Cardiac ventricle fibroblast (primary cell): ENCODE results near the gene EFCAB11. TPM values are rescaled to one million over a fixed set of nuclear protein-coding genes. Genes with fewer than 3 reads are reported as not detected.

Experiments
- total RNA-seq: library from RNA; depleted of rRNA; stranded (reverse); fragments of >200 nt; gene quantifications from 2 replicates; pipeline ENCODE4 v1.2.3, GENCODE V29; 2015

The EFCAB11 gene
- 2.7 TPM in 2 replicates for total RNA-seq

GRCh38 chr14:89954070-89955021, at the start of gene EFCAB11:
TSS of gene EFCAB11 (minus strand) at chr14:89954730. CDS start at chr14:89954660, 70 bp downstream.

DNA sequence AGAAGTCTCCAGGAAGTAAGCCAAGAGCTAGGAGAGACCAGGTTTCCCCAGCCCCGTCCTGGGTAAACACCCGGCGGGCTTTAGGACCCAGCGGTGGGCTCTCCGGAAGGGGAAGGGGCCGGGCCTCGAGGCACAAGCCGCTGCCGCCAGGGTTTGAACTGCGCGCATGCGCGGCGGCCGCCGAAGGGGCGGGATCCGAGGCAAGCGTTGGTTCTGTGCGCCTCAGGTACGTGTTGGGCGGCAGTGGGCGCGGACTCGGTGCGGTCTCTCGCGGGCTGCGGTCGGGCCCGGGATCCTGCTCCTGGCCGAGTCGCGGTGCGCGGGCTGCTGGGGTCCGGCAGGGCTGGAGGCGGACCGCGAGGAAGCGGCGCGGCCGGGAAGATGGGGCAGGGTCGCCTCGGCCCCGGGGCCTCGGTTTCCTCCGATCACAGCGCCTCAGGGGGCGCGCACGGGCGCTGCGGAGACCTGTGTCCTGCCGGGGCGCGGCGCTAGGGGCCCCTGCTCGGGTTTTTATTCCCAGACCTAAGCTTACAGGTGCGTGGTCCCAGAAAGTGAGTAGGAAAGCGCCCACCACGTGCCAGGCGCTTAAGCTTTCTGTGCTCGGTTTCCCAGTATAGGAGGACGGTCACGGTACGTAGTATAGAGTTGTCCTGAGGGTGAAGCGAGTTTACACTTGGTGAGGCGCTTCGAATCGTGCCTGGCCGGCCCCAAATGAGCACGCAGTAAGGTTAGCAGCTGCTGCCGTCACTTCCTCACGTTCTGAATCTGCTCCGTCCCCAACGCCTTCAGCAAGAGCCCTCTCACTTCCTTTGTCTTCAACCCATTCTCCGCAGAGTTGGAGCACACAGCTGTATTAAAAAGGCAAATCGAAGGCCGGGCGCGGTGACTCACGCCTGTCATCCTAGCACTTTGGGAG, 1.5 kb upstream of the EFCAB11 start, which contains the start of gene TDP1:
Gene TDP1, plus strand, starts transcription at position 183 of the 916 bp plus-strand sequence. CDS start 7,188 bp downstream, outside the sequence.

Other genes with a start within 250 kb of the EFCAB11 start
- gene TDP1, start 1.2 kb upstream of the EFCAB11 start, total RNA-seq: 8.3 and 11.5 TPM in 2 replicates
- not detected in 2 replicates for gene KCNK13, start 107.3 kb upstream of the EFCAB11 start, total RNA-seq